GM21576 (cell line): ENCODE data around the gene SKOR1.

Experiments used
- ATAC-seq: cut with Tn5 transposase; IDR thresholded peaks from one replicate; pipeline ENCODE4 v1.9.1; 2021; ENCODE audit warnings: mild to moderate bottlenecking, moderate library complexity; ENCODE audit not compliant: unreplicated experiment

Gene SKOR1

DNA sequence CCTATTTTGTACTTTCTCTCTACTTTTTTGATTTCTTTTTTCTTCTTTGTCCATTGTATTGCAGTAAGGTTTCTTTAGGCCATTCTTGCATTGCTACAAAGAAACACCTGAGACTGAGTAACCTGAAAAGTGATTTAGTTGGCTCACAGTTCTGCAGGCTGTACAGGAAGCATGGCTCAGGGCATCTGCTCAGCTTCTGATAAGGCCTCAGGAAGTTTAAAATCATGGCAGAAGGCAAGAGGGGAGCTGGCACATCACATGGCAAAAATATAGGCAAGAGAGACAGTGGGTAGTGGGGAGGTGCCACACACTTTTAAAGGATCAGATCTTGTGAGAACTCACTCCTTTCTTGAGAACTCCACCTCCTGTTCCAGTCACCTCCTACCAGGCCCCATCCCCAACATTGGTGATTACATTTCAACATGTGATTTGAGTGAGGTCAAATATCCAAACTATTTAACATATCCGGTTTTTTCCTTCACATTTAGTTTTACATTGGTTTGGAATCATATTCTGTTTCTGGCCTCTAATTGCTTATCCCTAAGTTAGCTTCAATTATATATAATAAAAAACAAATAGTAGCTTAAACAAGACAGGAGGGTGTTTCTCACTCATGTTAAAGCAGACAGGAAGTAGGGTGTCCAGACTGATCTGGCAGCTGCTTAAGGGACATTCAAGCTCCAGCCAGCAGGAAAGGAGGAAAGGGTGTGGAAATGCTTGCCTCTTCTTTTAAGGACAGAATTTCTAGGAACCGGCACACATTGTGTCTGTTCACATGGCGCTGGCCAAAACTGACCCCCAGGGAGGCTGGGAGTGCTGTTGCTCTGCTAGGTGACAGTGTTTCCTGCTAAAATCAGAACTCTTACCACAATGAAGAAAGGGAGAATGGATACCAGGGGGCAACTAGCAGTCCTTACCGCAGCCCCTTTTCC lies 28.8 kb upstream of the SKOR1 start:
- no peak for ATAC-seq

- no peak for ATAC-seq
These were observed 25.5 kb upstream of the SKOR1 start for GRCh38 chr15:67799801-67800205.

GRCh38 chr15:67801142-67801541 lies 24.2 kb upstream of the SKOR1 start:
- no peak for ATAC-seq

DNA sequence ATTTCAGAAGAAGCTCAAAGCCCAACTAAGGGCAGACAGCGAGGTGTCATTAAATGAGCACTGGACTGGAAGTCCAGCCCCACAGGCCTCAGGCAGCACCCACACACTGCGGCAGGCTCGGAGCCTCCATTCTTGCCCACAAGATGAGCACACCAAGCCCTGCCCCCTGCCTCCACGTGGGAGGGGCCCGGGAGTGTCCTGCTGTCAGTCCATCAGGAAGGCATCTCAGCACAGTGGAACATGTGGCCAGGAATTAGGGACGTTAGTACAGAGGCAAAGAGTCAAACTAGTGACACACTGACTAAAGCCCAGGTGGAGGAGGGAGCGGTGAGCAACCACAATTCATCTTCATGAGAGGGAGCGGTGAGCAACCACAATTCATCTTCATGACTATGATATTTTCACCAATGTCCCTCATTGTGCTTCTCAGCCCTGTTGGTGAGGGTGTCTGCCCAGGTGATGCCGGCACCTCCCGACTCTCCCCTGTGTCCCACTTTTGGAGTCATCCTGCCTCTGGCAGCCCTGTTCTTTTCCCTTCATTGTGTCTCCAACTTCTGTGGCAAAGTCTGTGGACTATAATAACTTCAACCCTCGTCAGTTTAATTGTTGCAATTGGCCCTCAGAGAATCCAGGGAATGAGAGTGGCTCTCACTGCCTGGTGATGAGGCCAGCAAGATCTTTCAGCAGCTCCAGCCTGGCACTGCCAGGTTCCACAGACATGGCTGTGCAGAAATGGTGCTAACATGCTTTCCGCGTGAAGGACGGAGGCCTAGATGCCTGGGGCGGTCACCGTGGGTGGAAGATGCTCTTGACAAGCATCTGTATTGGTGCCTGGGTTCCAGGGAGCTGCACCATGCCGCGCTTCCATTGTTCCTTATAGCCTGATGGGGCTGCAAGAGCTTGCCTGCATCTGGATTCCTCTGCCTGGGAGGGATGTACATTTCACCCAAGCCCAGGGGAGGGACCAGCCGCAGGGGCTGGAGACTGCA lies 23.1 kb upstream of the SKOR1 start:
- no peak for ATAC-seq

DNA sequence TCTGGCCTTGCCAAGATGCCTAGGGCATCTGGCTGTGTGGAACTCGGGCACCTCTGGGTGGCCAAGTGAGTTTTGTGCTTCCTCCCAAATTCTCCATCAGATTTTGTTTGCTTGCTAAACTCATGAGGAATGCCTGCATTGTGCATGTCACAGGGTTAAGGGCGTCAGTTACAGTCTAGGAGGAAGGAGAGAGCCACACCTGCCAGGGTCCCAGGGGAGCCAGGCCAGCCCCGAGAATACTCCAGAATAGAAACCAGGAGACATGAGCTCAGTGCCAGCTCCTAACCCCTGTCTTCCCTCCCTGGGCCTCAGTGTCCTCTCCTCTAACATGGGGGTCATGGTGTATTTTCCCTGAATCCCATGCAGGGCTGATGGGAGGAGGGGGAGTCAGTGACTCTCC lies 22.0 kb upstream of the SKOR1 start:
- ATAC-seq: no peak

DNA sequence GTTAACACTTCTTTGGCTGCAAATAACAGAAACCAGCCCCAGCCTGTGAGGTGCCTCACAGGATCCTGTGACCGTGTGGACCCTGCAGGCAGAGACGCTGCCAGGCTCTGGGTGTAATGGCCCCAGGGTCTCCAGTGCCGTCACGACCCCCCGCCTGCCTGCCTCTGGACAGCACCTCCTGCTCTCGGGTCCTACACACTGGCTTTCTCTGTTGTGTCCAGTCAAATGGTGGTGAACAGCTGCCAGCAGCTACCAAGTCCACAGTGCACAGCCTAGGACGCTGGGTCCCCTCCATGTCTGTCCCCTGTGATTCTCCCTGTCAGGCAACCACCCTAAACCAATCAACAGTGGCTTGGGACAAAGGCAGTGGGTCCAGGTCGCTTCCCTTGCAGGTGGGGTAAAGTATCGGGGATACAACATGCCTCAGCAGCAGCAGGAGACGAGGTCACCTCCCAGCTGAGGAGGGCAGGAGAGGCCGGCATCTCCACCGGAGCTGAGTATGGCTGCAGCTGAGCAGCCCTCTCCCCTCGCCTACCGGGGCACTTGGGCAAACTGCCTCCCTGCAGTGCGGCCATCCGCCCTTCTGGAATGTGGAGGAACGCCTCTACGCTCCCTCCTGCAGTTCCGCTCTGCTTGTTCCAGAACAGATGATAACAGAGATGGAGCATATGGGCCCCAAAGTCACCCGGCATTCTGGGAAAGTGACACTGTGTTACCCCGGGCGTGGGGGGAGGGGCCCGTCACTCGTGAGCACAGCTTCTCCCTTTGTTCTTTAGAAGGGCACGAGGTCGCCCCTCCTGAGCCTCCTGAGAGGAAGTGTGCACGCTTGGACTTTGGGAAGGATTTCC lies 21.1 kb upstream of the SKOR1 start:
- no peak for ATAC-seq

DNA sequence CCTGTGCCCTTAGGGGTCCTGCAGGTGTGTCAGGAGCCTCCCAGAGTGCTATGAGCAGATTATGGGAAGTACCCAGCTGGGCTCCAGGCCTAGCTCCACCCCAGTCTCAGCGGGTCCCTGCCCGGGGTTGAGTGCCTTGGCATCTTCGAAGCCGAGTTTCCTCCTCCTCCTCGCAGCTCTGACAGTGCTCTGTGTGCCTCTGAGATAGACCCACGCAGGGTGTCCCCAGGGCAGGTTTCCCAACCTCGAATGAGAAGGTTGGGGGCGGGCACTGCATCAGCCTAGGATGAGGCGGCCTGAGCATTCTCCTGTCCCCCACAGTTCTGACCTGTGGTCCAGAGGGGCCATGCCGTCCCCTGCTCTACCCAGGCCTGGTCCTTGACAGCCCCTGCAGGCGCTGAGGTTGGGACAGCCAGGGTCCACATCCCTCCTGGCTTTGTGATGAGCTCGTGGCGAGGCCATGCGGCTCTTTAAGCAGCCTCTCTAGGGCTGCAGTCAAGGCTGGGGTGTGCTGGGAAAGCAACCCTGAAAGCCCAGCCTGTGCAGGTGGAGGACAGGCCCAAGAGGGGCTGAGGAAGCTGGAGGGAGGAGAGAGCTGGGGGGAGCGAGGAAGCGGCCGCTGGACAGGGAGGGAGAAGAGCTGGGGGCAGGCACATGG lies 20.2 kb upstream of the SKOR1 start:
- ATAC-seq: no peak

DNA sequence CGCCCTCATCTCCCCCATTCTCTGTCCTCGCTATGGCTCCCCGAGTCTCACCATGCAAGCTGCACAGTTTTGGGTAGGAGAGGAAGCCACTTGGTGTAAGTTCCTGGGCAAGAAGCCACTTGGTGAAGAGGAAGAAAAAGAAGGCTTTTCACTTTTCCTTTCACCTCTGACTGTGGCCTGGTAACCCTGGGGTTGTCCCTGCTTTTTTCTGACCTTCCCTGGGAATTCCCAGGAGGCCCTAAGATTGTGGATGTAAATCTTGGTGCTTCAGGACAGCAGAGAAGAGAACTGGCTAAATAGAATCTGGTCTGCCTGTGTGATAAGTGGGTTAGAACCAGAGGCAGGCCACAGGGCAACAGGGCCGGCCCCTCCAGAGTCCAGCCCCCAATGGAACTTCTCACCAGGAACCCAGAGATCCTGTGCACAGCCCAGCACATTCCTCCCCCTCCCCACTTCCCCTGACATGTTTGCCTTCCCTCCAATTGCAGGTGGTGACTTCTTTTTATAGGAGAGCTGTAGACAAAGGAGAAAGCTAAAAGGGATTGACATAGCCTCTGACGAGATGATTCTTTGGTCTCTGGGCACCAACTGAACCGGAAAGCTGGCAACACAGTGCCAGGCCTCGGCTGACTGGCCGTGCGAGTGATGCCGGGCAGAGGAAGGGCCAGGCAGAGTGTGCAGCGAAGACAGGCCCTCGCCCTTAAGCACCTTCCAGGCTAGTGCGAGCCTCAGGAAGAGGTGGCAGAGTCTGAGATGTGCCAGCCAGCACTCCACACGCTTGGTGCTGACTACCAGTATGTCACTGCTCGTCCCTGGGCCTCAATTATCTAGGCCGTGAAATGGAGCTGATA lies 19.4 kb upstream of the SKOR1 start:
- no peak for ATAC-seq

GRCh38 chr15:67806536-67806935 lies 18.8 kb upstream of the SKOR1 start:
- no peak for ATAC-seq

DNA sequence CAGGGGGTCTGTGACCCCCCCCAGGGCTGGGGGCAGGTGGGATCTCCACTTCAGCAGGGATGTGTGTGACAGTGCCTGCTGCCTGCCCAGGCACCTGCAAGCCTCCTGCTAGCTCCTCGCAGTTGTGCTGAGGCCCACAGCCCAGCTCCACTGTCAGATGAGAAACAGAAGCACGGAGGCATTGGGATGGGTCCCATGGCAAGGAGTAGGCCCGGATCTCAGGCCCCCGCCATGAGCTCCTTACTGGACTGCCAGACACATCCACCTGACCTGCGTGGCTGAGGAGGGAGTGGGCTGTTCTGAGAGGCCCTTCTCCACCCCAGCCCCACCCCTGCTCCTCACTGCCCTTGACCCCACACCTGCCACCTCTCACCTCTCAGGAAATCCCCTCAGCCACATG lies 18.2 kb upstream of the SKOR1 start:
- ATAC-seq: no peak

DNA sequence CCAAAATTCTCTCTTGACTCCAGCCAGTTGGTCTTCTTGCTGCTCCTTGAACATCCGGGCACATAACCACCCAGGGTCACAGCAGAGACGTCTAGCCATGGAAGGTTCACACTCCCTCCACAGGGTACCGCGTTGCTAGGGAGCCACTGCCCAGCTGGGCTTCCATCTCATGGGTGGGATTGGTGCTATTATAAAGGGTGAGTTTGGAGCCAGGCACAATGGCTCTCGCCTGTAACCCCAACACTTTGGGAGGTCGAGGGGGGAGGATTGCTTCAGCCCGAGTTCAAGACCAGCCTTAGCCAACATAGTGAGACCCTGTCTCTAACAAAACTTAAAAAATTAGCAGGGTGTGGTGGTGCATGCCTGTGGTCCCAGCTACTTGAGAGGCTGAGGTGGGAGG lies 17.5 kb upstream of the SKOR1 start:
- ATAC-seq: no peak

GRCh38 chr15:67808821-67809220 lies 16.5 kb upstream of the SKOR1 start:
- no peak for ATAC-seq

DNA sequence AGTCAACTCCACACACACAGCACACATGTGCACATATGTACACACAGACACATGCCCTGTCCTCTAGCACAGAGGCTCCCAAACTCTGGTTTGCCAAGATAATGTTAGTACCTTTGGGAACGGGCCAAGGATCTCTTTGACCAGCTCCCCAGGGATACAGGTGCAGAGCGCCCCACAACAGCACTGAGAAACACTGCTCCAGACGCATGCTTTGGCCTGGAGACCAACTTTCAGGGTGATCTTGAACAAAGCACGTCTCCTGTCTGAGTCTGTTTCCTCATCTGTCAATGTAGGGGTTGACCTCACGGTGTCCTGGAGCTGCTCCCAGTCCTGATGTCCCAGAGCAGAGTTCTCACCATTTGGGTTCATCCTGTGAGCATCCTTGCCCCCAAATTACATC lies 15.9 kb upstream of the SKOR1 start:
- ATAC-seq: no peak

- no peak for ATAC-seq
These were observed 15.4 kb upstream of the SKOR1 start for GRCh38 chr15:67809866-67810265.

DNA sequence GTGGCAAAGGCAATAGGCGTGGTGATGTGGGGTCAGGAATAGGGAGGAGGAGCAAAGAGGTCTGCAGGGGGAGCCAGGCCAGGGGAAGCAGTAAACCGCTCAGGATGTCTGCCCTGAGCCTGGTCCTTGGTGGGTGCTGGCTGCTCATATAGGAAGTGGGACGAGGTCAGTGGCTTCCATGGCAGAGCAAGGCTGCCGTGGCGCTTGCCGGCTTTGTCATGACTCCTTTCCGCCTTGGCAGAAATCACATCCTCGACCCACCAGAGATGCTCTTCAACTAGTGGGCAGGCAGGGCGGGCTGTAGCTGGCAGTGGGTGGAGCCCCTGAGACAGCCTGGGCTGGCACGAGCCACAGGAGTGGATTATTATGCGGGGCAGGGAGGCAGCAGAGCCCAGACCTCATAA lies 13.1 kb upstream of the SKOR1 start:
- no peak for ATAC-seq

- ATAC-seq: no peak
These were observed 12.1 kb upstream of the SKOR1 start for GRCh38 chr15:67813104-67813634.

GRCh38 chr15:67815036-67815592 lies 10.2 kb upstream of the SKOR1 start:
- ATAC-seq: no peak

GRCh38 chr15:67816668-67817067 lies 8.6 kb upstream of the SKOR1 start:
- ATAC-seq: no peak

GRCh38 chr15:67818464-67818863 lies 6.8 kb upstream of the SKOR1 start:
- ATAC-seq: no peak
